Ramos (cell line): ENCODE measurements around the gene BDH1.
"Not testable (repeated sequence)": the region's sequence is repeated elsewhere in the genome, so short reads cannot be mapped to it uniquely, and the experiment has no call there.

Experiments
- in situ Hi-C: fragments of 300-500 bp; cut with MboI; formaldehyde crosslinking; loops from one replicate; pipeline ENCODE4 v1.14.3; 2022; ENCODE audit warnings: low sequenced_read_pairs; ENCODE audit not compliant: unreplicated experiment

The BDH1 gene

GRCh38 chr3:197555281-197556261, at the start of gene BDH1:
Gene BDH1, minus strand, starts transcription at chr3:197555968. Its CDS starts 9,525 bp downstream, at chr3:197546443.
- in situ Hi-C loops, result no loop called here

- in situ Hi-C loops, result no loop called here
These were observed 47.7 kb upstream of the BDH1 start for GRCh38 chr3:197603317-197603933.

GRCh38 chr3:197602351-197602750, 46.6 kb upstream of the BDH1 start:
- in situ Hi-C loops, result not testable (repeated sequence)

GRCh38 chr3:197601566-197601840, 45.7 kb upstream of the BDH1 start:
- in situ Hi-C loops, result not testable (repeated sequence)

GRCh38 chr3:197600796-197601565, 45.2 kb upstream of the BDH1 start:
- in situ Hi-C loops, result no loop called here

- in situ Hi-C loops, result loop anchor here (10.0 kb wide), 1 partner anchor 336 kb away; no protein-coding TSS in a partner anchor
These were observed 43.5 kb upstream of the BDH1 start for GRCh38 chr3:197599089-197599765.

GRCh38 chr3:197598404-197598980, 42.7 kb upstream of the BDH1 start:
- in situ Hi-C loops, result loop anchor here (10.0 kb wide), 1 partner anchor 336 kb away; no protein-coding TSS in a partner anchor

- in situ Hi-C loops, result loop anchor here (10.0 kb wide), 1 partner anchor 337 kb away; no protein-coding TSS in a partner anchor
These were observed 41.6 kb upstream of the BDH1 start for GRCh38 chr3:197597335-197597734.

GRCh38 chr3:197595470-197596185, 39.9 kb upstream of the BDH1 start:
- in situ Hi-C loops, result loop anchor here (10.0 kb wide), 1 partner anchor 339 kb away; no protein-coding TSS in a partner anchor

- in situ Hi-C loops, result loop anchor here (10.0 kb wide), 1 partner anchor 342 kb away; no protein-coding TSS in a partner anchor
These were observed 37.2 kb upstream of the BDH1 start for GRCh38 chr3:197593046-197593380.

- in situ Hi-C loops, result loop anchor here (10.0 kb wide), 1 partner anchor 342 kb away; no protein-coding TSS in a partner anchor
These were observed 36.7 kb upstream of the BDH1 start for GRCh38 chr3:197592361-197593045.

- in situ Hi-C loops, result loop anchor here (10.0 kb wide), 1 partner anchor 343 kb away; no protein-coding TSS in a partner anchor
These were observed 36.0 kb upstream of the BDH1 start for GRCh38 chr3:197591816-197592215.

- in situ Hi-C loops, result loop anchor here (10.0 kb wide), 1 partner anchor 344 kb away; no protein-coding TSS in a partner anchor
These were observed 34.7 kb upstream of the BDH1 start for GRCh38 chr3:197590313-197590962.

GRCh38 chr3:197589545-197589944, 33.8 kb upstream of the BDH1 start:
- in situ Hi-C loops, result no loop called here

- in situ Hi-C loops, result not testable (repeated sequence)
These were observed 31.0 kb upstream of the BDH1 start for GRCh38 chr3:197586768-197587167.

- in situ Hi-C loops, result no loop called here
These were observed 30.4 kb upstream of the BDH1 start for GRCh38 chr3:197586181-197586580.

- in situ Hi-C loops, result no loop called here
These were observed 29.0 kb upstream of the BDH1 start for GRCh38 chr3:197584733-197585132.

GRCh38 chr3:197583371-197583770, 27.6 kb upstream of the BDH1 start:
- in situ Hi-C loops, result no loop called here
